Smooth muscle cell (in vitro differentiated cells): Measurements from ENCODE around the gene THEM5. TPM values are rescaled to one million over a fixed set of nuclear protein-coding genes. Genes with fewer than 3 reads are reported as not detected.

Experiments
- DNase-seq: peaks from one replicate; lab custom pipeline; 2025; ENCODE audit not compliant: unreplicated experiment; lab: John Stamatoyannopoulos, UW
- H2AFZ ChIP-seq: fragments of 200-600 bp; sonication (generic); 2 replicates; pipeline ENCODE4 v1.6.0; 2016; ENCODE audit warnings: antibody characterized with exemption, low read depth, mild to moderate bottlenecking
- H3F3A ChIP-seq: fragments of 200-600 bp; sonication (generic); 2 replicates; pipeline ENCODE4 v1.6.0; 2017; ENCODE audit warnings: antibody characterized with exemption, low read depth
- H3K27ac ChIP-seq: fragments of 200-600 bp; sonication (generic); 2 replicates; pipeline ENCODE4 v1.5.1; 2016; ENCODE audit warnings: low read depth, mild to moderate bottlenecking
- H3K27me3 ChIP-seq: fragments of 200-600 bp; sonication (generic); 2 replicates; pipeline ENCODE4 v1.6.1; 2016; ENCODE audit warnings: low read depth, mild to moderate bottlenecking
- H3K36me3 ChIP-seq: fragments of 200-600 bp; sonication (generic); 2 replicates; pipeline ENCODE4 v1.5.1; 2016; ENCODE audit warnings: low read depth
- H3K4me1 ChIP-seq: fragments of 200-600 bp; sonication (generic); 2 replicates; pipeline ENCODE4 v1.5.1; 2016; ENCODE audit warnings: low read depth
- H3K4me2 ChIP-seq: fragments of 200-600 bp; sonication (generic); 2 replicates; pipeline ENCODE4 v1.6.0; 2016; ENCODE audit warnings: mild to moderate bottlenecking
- H3K4me3 ChIP-seq: fragments of 200-600 bp; sonication (generic); 2 replicates; pipeline ENCODE4 v1.5.1; 2016; ENCODE audit warnings: mild to moderate bottlenecking
- H3K79me2 ChIP-seq: fragments of 200-600 bp; sonication (generic); 2 replicates; pipeline ENCODE4 v1.6.0; 2016; ENCODE audit warnings: low read depth, mild to moderate bottlenecking
- H3K9ac ChIP-seq: fragments of 200-600 bp; sonication (generic); 2 replicates; pipeline ENCODE4 v1.6.0; 2016; ENCODE audit warnings: low read depth
- H3K9me3 ChIP-seq: fragments of 200-600 bp; sonication (generic); replicated peaks from 2 replicates; pipeline ENCODE4 v1.5.1; 2016; ENCODE audit warnings: low read depth
- H4K20me1 ChIP-seq: fragments of 200-600 bp; sonication (generic); 2 replicates; pipeline ENCODE4 v1.6.0; 2016; ENCODE audit warnings: low read depth
- CTCF ChIP-seq: fragments of 200-600 bp; sonication (generic); IDR thresholded peaks from 2 replicates; pipeline ENCODE4 v1.5.1; 2017; ENCODE audit warnings: borderline replicate concordance, mild to moderate bottlenecking, antibody characterized with exemption; ENCODE audit not compliant: insufficient read depth, poor library complexity, severe bottlenecking
- WGBS: methylation state at CpG from one replicate; pipeline ENCODE4 v1.1.7; 2016; ENCODE audit warnings: low lambda C conversion rate; 5-methylcytosine and 5-hydroxymethylcytosine counted together
- polyA plus RNA-seq: library from polyadenylated mRNA; unstranded; fragments of >200 nt; fragmentation: Nextera tagmentation; extraction: Ambion mirVana; gene quantifications from 2 replicates; pipeline ENCODE4 v1.2.1, GENCODE V29; 2016
- total RNA-seq: library from RNA; depleted of rRNA; stranded (reverse); fragments of >200 nt; gene quantifications from 2 replicates; pipeline ENCODE4 v1.2.3, GENCODE V29; 2014

The THEM5 gene
- total and polyA plus RNA-seq, 2 experiments from 2014 or later, result 0.76 to 1.0 TPM

GRCh38 chr1:151805066-151805820 is 48.3 kb downstream of the THEM5 start, which contains the start of gene LINGO4:
LINGO4 (minus strand) TSS chr1:151805419; CDS start chr1:151802704, 2,715 bp downstream.
- Histone ChIP-seq H3K4me3 (no peak within 1 kb of the TSS), H3K4me1 (no peaks in the 10 kb centered on the region), H3K79me2 (no peaks in the 10 kb centered on the region), H2AFZ (no peak within 1 kb of the TSS), H3K4me2 (no peak within 1 kb of the TSS), H3K36me3 (no peaks in the 10 kb centered on the region), H3K9ac (no peak within 1 kb of the TSS), H3K9me3 (no peaks in the 10 kb centered on the region), H4K20me1 (no peaks in the 10 kb centered on the region), H3F3A (no peaks in the 10 kb centered on the region), H3K27me3 (peaks cover 14% of the 10 kb centered on the region), H3K27ac (no peak within 1 kb of the TSS)
- 91% methylated on average over 12 of the region's 12 CpGs for WGBS
- DNase-seq, result no peak
- TF ChIP-seq CTCF, result no peak

GRCh38 chr1:151803915-151804314 is 49.6 kb downstream of the THEM5 start:
- Histone ChIP-seq H3K9ac (no peak overlapping the region), H4K20me1 (no peaks in the 10 kb centered on the region), H2AFZ (no peak overlapping the region), H3F3A (no peaks in the 10 kb centered on the region), H3K4me1 (no peaks in the 10 kb centered on the region), H3K4me2 (no peak overlapping the region), H3K36me3 (no peaks in the 10 kb centered on the region), H3K27ac (no peak overlapping the region), H3K9me3 (no peaks in the 10 kb centered on the region), H3K4me3 (no peak overlapping the region), H3K27me3 (peaks cover 14% of the 10 kb centered on the region), H3K79me2 (no peaks in the 10 kb centered on the region)
- 95% methylated on average over 3 of the region's 3 CpGs for WGBS
- no peak for TF ChIP-seq CTCF
- DNase-seq, result no peak

GRCh38 chr1:151803164-151803563 is 50.3 kb downstream of the THEM5 start:
- no peaks in the 10 kb centered on the region for H3F3A ChIP-seq

More at GRCh38 chr1:151803164-151803563, 50.3 kb downstream of the THEM5 start:
- H3K9me3 ChIP-seq, result no peaks in the 10 kb centered on the region
- H3K4me2 ChIP-seq, result no peak overlapping the region
- no peak overlapping the region for H2AFZ ChIP-seq
- no peaks in the 10 kb centered on the region for H4K20me1 ChIP-seq
- TF ChIP-seq CTCF, result no peak
- peaks cover 14% of the 10 kb centered on the region for H3K27me3 ChIP-seq
- H3K27ac ChIP-seq, result no peak overlapping the region
- no peaks in the 10 kb centered on the region for H3K36me3 ChIP-seq
- no peak overlapping the region for H3K9ac ChIP-seq
- no peak for DNase-seq
- no peaks in the 10 kb centered on the region for H3K4me1 ChIP-seq
- no peaks in the 10 kb centered on the region for H3K79me2 ChIP-seq
- no peak overlapping the region for H3K4me3 ChIP-seq
